ENCODE results near the gene TOE1.
A peak's percentile ranks its signal among the peaks of the same experiment; 100 is the strongest.

TOE1 gene

GRCh38 chr1:45302505-45303150, 37.3 kb upstream of the TOE1 start:
- DNase-seq (ENCODE audit: insufficient read length, low spot score) (no peak), FAIRE-seq (no peak)
- TF ChIP-seq CTCF (IDR thresholded peaks at IDR 0.05; ENCODE audit: insufficient read depth, missing control alignments), result no peak

- peak; percentile 66 for TF ChIP-seq CTCF (IDR thresholded peaks at IDR 0.05; ENCODE audit: insufficient read depth, missing control alignments)
- DNase-seq (ENCODE audit: insufficient read length, low spot score), result peak; percentile 86
- FAIRE-seq, result no peak
These were observed 36.3 kb upstream of the TOE1 start for GRCh38 chr1:45303520-45304310.

GRCh38 chr1:45304311-45305081, 35.5 kb upstream of the TOE1 start:
- no peak for TF ChIP-seq CTCF (IDR thresholded peaks at IDR 0.05; ENCODE audit: insufficient read depth, missing control alignments)
- FAIRE-seq (no peak), DNase-seq (ENCODE audit: insufficient read length, low spot score) (no peak)

- no peak for TF ChIP-seq CTCF (IDR thresholded peaks at IDR 0.05; ENCODE audit: insufficient read depth, missing control alignments)
- FAIRE-seq (no peak), DNase-seq (ENCODE audit: insufficient read length, low spot score) (no peak)
These were observed 34.7 kb upstream of the TOE1 start for GRCh38 chr1:45305231-45305630.

- TF ChIP-seq CTCF (IDR thresholded peaks at IDR 0.05; ENCODE audit: insufficient read depth, missing control alignments), result no peak
- DNase-seq (ENCODE audit: insufficient read length, low spot score) (no peak), FAIRE-seq (no peak)
These were observed 33.7 kb upstream of the TOE1 start for GRCh38 chr1:45306319-45306718.

GRCh38 chr1:45306905-45307304, 33.1 kb upstream of the TOE1 start:
- no peak for DNase-seq (ENCODE audit: insufficient read length, low spot score)
- FAIRE-seq, result no peak
- no peak for TF ChIP-seq CTCF (IDR thresholded peaks at IDR 0.05; ENCODE audit: insufficient read depth, missing control alignments)

Measured in D721Med (cell line).